WTC11 (cell line): ENCODE results near the gene FHL1. TPM values are rescaled to one million over a fixed set of nuclear protein-coding genes. Genes with fewer than 3 reads are reported as not detected.

Experiments
- ATAC-seq: fragments of 200-7000 bp; cut with Tn5 transposase; 2 replicates; pipeline ENCODE4 v1.10.0; 2021; ENCODE audit warnings: mild to moderate bottlenecking, moderate library complexity
- CTCF ChIA-PET: fragments of 300-600 bp; sonication (Branson Sonifier 250); formaldehyde crosslinking; loops from one replicate; lab custom pipeline; 2021; ENCODE audit warnings: antibody characterized with exemption; lab: Charles Lee
- POLR2A ChIA-PET: fragments of 350-600 bp; sonication (Branson Sonifier 250); formaldehyde crosslinking; loops from one replicate; lab custom pipeline; 2021; ENCODE audit warnings: antibody characterized with exemption; lab: Charles Lee
- DNase-seq: peaks from one replicate; pipeline ENCODE4 v3.0.0; 2021; ENCODE audit warnings: low spot score
- H3K27ac Mint-ChIP-seq: 2 replicates; pipeline ENCODE4 v1.8.0; 2021; ENCODE audit warnings: mixed read lengths
- H3K27me3 Mint-ChIP-seq: 2 replicates; pipeline ENCODE4 v1.8.0; 2021; ENCODE audit warnings: low read depth, mild to moderate bottlenecking, moderate library complexity, mixed read lengths
- H3K36me3 Mint-ChIP-seq: 2 replicates; pipeline ENCODE4 v1.8.0; 2021; ENCODE audit warnings: mixed read lengths
- H3K4me1 Mint-ChIP-seq: 2 replicates; pipeline ENCODE4 v1.8.0; 2022; ENCODE audit warnings: mixed read lengths
- H3K4me3 Mint-ChIP-seq: 2 replicates; pipeline ENCODE4 v1.8.0; 2021; ENCODE audit warnings: mild to moderate bottlenecking, moderate library complexity, mixed read lengths
- H3K9me3 Mint-ChIP-seq: 2 replicates; pipeline ENCODE4 v1.8.0; 2021; ENCODE audit warnings: mixed read lengths
- FOXP1 ChIP-seq: sonication (generic); formaldehyde crosslinking; IDR thresholded peaks from 2 replicates; pipeline ENCODE4 v1.8.0; 2022; ENCODE audit warnings: missing genetic modification reagents, mild to moderate bottlenecking, moderate library complexity, borderline replicate concordance
- HMGA2 ChIP-seq: fragments of 250-450 bp; sonication (Bioruptor Pico); IDR thresholded peaks from 2 replicates; pipeline ENCODE4 v1.4.0; 2021; ENCODE audit warnings: mild to moderate bottlenecking, moderate library complexity
- JUN ChIP-seq: sonication (generic); formaldehyde crosslinking; IDR thresholded peaks from 2 replicates; pipeline ENCODE4 v1.8.0; 2023; ENCODE audit warnings: mild to moderate bottlenecking, missing genetic modification reagents
- MYBL2 ChIP-seq: sonication (generic); formaldehyde crosslinking; IDR thresholded peaks from 2 replicates; pipeline ENCODE4 v1.8.1; 2023; ENCODE audit warnings: mild to moderate bottlenecking, moderate library complexity, missing genetic modification reagents
- NFE2L1 ChIP-seq: sonication (generic); formaldehyde crosslinking; IDR thresholded peaks from 2 replicates; pipeline ENCODE4 v1.8.1; 2023; ENCODE audit warnings: missing genetic modification reagents
- NR1H2 ChIP-seq: sonication (generic); formaldehyde crosslinking; IDR thresholded peaks from 2 replicates; pipeline ENCODE4 v1.9.0; 2021; ENCODE audit warnings: mild to moderate bottlenecking, moderate library complexity, missing genetic modification reagents
- OVOL2 ChIP-seq: fragments of 250-450 bp; sonication (Bioruptor Pico); IDR thresholded peaks from 2 replicates; pipeline ENCODE4 v1.9.0; 2021; ENCODE audit warnings: mild to moderate bottlenecking, borderline replicate concordance
- SMAD3 ChIP-seq: sonication (generic); formaldehyde crosslinking; IDR thresholded peaks from 2 replicates; pipeline ENCODE4 v1.8.0; 2022; ENCODE audit warnings: missing genetic modification reagents, mild to moderate bottlenecking, borderline replicate concordance
- TEAD1 ChIP-seq: sonication (generic); formaldehyde crosslinking; IDR thresholded peaks from 2 replicates; pipeline ENCODE4 v1.8.0; 2022; ENCODE audit warnings: mild to moderate bottlenecking, missing genetic modification reagents
- ZNF138 ChIP-seq: sonication (generic); formaldehyde crosslinking; conservative IDR thresholded peaks from 2 replicates; pipeline ENCODE4 v1.8.1; 2022; ENCODE audit warnings: mild to moderate bottlenecking, moderate library complexity, missing genetic modification reagents
- ZNF219 ChIP-seq: sonication (generic); formaldehyde crosslinking; IDR thresholded peaks from 2 replicates; pipeline ENCODE4 v1.8.0; 2023; ENCODE audit warnings: missing genetic modification reagents, mild to moderate bottlenecking, borderline replicate concordance
- ZNF263 ChIP-seq: sonication (generic); formaldehyde crosslinking; IDR thresholded peaks from 2 replicates; pipeline ENCODE4 v1.8.1; 2022; ENCODE audit warnings: low read depth, mild to moderate bottlenecking, moderate library complexity, missing genetic modification reagents
- ZNF671 ChIP-seq: fragments of 250-450 bp; sonication (Bioruptor Pico); IDR thresholded peaks from 2 replicates; pipeline ENCODE4 v1.8.0; 2021; ENCODE audit warnings: mild to moderate bottlenecking
- total RNA-seq: library from RNA; stranded (reverse); gene quantifications from 3 replicates; pipeline ENCODE4 v1.2.3, GENCODE V29; 2021
- TF ChIP-seq, protein P1 (sequence below): fragments of 250-450 bp; sonication (Bioruptor Pico); IDR thresholded peaks from 2 replicates; pipeline ENCODE4 v1.9.0; 2021; ENCODE audit warnings: mild to moderate bottlenecking
- TF ChIP-seq, protein P2 (sequence below): sonication (generic); formaldehyde crosslinking; IDR thresholded peaks from 2 replicates; pipeline ENCODE4 v1.8.0; 2023; ENCODE audit warnings: missing genetic modification reagents
- TF ChIP-seq, protein P3 (sequence below): sonication (generic); formaldehyde crosslinking; IDR thresholded peaks from 2 replicates; pipeline ENCODE4 v1.8.0; 2022; ENCODE audit warnings: mild to moderate bottlenecking, missing genetic modification reagents
- TF ChIP-seq, protein P4 (sequence below): sonication (generic); formaldehyde crosslinking; IDR thresholded peaks from 2 replicates; pipeline ENCODE4 v1.8.0; 2022; ENCODE audit warnings: mild to moderate bottlenecking, missing genetic modification reagents

Gene FHL1
- total RNA-seq, 1 experiment from 2014 or later: 43.5 TPM

DNA sequence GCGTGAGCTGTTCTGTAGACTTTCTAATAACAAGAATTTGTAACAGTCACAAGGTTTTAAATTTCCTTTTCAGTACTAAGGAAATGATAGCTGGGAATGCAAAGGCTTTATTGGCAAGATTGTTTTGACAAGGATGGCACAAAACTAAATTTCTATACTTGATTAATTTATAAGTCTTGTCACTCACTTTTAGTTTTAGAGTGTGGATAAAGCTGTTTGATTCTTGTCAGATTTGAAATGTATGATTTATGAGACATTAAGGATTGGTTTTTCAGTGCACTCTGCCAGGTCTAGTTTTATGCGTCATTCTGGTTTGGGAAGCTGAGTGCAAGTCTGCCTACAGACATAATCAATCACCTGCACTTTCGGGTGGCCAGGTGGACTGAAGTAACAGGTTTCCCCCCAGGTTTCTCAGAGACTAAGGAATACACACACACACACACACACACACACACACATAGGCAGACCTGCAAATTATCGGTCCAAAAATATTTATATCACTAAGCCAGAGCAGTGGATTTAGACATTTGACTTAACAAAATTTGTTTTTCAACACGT is 9.3 kb downstream of the FHL1 start:
- ATAC-seq (no peak), DNase-seq (no peak)
- H3K4me1 Mint-ChIP-seq: no peaks in the 10 kb centered on the region
- H3K27me3 Mint-ChIP-seq: no peaks in the 10 kb centered on the region
- POLR2A ChIA-PET: no interaction called here
- no peak overlapping the region for H3K27ac Mint-ChIP-seq
- H3K9me3 Mint-ChIP-seq: no peaks in the 10 kb centered on the region
- H3K4me3 Mint-ChIP-seq: no peak overlapping the region
- CTCF ChIA-PET: interaction anchor here (2.9 kb wide), 1 partner anchor 129 kb away, joined by 8 read pairs; no protein-coding TSS in a partner anchor
- H3K36me3 Mint-ChIP-seq: no peaks in the 10 kb centered on the region
- TF ChIP-seq, protein P1, sequence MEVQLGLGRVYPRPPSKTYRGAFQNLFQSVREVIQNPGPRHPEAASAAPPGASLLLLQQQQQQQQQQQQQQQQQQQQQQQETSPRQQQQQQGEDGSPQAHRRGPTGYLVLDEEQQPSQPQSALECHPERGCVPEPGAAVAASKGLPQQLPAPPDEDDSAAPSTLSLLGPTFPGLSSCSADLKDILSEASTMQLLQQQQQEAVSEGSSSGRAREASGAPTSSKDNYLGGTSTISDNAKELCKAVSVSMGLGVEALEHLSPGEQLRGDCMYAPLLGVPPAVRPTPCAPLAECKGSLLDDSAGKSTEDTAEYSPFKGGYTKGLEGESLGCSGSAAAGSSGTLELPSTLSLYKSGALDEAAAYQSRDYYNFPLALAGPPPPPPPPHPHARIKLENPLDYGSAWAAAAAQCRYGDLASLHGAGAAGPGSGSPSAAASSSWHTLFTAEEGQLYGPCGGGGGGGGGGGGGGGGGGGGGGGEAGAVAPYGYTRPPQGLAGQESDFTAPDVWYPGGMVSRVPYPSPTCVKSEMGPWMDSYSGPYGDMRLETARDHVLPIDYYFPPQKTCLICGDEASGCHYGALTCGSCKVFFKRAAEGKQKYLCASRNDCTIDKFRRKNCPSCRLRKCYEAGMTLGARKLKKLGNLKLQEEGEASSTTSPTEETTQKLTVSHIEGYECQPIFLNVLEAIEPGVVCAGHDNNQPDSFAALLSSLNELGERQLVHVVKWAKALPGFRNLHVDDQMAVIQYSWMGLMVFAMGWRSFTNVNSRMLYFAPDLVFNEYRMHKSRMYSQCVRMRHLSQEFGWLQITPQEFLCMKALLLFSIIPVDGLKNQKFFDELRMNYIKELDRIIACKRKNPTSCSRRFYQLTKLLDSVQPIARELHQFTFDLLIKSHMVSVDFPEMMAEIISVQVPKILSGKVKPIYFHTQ: no peak
- TF ChIP-seq ZNF219 (no peak), TEAD1 (CRISPR knock-in tag) (no peak), MYBL2 (CRISPR knock-in tag) (no peak)

DNA sequence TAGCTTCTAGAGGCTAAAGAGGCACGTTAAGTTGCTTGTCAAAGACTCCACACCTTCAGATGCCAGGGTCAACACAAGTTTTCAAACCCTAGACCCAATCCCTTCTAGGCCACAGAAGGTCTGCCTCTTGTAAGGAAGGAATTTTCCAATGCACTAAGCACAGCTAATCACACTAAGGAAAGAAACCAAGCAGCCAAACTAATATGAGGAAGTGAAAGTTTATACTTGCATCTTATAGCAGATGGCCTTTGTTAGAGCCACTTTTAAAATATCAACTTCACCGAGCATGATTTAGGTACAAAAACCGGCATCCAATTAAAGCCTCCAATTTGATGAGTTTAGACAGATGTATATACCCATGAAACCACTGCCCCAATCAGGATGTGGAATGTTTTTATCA is 9.9 kb downstream of the FHL1 start:
- no peak for TF ChIP-seq ZNF671 (CRISPR knock-in tag)
- TF ChIP-seq SMAD3 (CRISPR knock-in tag): no peak
- TF ChIP-seq OVOL2 (CRISPR knock-in tag): no peak
- TF ChIP-seq, protein P2, sequence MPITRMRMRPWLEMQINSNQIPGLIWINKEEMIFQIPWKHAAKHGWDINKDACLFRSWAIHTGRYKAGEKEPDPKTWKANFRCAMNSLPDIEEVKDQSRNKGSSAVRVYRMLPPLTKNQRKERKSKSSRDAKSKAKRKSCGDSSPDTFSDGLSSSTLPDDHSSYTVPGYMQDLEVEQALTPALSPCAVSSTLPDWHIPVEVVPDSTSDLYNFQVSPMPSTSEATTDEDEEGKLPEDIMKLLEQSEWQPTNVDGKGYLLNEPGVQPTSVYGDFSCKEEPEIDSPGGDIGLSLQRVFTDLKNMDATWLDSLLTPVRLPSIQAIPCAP (CRISPR knock-in tag): no peak
- TF ChIP-seq, protein P3, sequence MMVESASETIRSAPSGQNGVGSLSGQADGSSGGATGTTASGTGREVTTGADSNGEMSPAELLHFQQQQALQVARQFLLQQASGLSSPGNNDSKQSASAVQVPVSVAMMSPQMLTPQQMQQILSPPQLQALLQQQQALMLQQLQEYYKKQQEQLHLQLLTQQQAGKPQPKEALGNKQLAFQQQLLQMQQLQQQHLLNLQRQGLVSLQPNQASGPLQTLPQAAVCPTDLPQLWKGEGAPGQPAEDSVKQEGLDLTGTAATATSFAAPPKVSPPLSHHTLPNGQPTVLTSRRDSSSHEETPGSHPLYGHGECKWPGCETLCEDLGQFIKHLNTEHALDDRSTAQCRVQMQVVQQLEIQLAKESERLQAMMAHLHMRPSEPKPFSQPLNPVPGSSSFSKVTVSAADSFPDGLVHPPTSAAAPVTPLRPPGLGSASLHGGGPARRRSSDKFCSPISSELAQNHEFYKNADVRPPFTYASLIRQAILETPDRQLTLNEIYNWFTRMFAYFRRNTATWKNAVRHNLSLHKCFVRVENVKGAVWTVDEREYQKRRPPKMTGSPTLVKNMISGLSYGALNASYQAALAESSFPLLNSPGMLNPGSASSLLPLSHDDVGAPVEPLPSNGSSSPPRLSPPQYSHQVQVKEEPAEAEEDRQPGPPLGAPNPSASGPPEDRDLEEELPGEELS (CRISPR knock-in tag): no peak
- no peak for TF ChIP-seq FOXP1
- no peak for TF ChIP-seq NFE2L1 (CRISPR knock-in tag)
- TF ChIP-seq, protein P4, sequence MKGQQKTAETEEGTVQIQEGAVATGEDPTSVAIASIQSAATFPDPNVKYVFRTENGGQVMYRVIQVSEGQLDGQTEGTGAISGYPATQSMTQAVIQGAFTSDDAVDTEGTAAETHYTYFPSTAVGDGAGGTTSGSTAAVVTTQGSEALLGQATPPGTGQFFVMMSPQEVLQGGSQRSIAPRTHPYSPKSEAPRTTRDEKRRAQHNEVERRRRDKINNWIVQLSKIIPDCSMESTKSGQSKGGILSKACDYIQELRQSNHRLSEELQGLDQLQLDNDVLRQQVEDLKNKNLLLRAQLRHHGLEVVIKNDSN (CRISPR knock-in tag): no peak
- CTCF ChIA-PET: interaction anchor here (2.9 kb wide), 1 partner anchor 129 kb away, joined by 8 read pairs; no protein-coding TSS in a partner anchor
- Mint-ChIP-seq H3K36me3 (no peaks in the 10 kb centered on the region), H3K27ac (no peak overlapping the region), H3K27me3 (no peaks in the 10 kb centered on the region), H3K4me3 (no peak overlapping the region), H3K9me3 (no peaks in the 10 kb centered on the region), H3K4me1 (no peaks in the 10 kb centered on the region)
- DNase-seq: no peak
- no peak for ATAC-seq
- POLR2A ChIA-PET: no interaction called here

DNA sequence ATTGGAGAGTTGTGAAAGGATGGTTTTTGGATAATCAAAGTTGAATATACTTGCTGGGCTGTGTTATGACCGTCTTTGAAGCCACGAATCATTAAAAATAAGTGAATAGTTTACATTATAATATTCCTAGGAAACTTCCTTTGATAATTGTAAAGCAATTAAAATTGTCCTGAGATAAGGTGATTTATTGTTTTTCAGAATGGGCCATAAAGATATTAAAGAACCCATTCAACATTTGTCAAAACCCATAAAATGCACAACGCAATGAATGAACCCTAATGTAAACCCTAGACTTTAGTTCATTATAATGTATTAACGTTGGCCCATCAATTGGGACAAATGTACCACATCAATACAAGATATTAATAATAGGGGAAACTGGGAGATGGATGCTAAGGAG is 11.4 kb downstream of the FHL1 start:
- DNase-seq: no peak
- Mint-ChIP-seq H3K27ac (no peak overlapping the region), H3K27me3 (no peaks in the 10 kb centered on the region), H3K4me1 (peaks cover 7% of the 10 kb centered on the region), H3K4me3 (no peak overlapping the region), H3K9me3 (no peaks in the 10 kb centered on the region), H3K36me3 (no peaks in the 10 kb centered on the region)
- TF ChIP-seq NR1H2: no peak
- no peak for TF ChIP-seq ZNF138 (CRISPR knock-in tag)
- TF ChIP-seq HMGA2 (CRISPR knock-in tag): no peak
- TF ChIP-seq ZNF219: no peak
- TF ChIP-seq MYBL2 (CRISPR knock-in tag): no peak
- no peak for TF ChIP-seq JUN (CRISPR knock-in tag)
- no peak for TF ChIP-seq ZNF263 (CRISPR knock-in tag)
- POLR2A ChIA-PET: no interaction called here
- no peak for ATAC-seq
- CTCF ChIA-PET: no interaction called here
